ENCODE data around the gene GBF1.

GBF1 gene

GRCh38 chr10:102429468-102429867, 184.1 kb downstream of the GBF1 start:
- no peak for DNase-seq

- DNase-seq = no peak
Measured at GRCh38 chr10:102431452-102432124, 186.3 kb downstream of the GBF1 start.

Measured in activated CD4-positive, alpha-beta T cell treated with anti-CD3 and anti-CD28 coated beads for 48 hours (primary cell).